Smooth muscle cell (in vitro differentiated cells): ENCODE measurements around the gene PTMA. TPM values are rescaled to one million over a fixed set of nuclear protein-coding genes. Genes with fewer than 3 reads are reported as not detected.

Experiments used
- DNase-seq: peaks from one replicate; lab custom pipeline; 2025; ENCODE audit not compliant: unreplicated experiment; lab: John Stamatoyannopoulos, UW
- H2AFZ ChIP-seq: fragments of 200-600 bp; sonication (generic); 2 replicates; pipeline ENCODE4 v1.6.0; 2016; ENCODE audit warnings: antibody characterized with exemption, low read depth, mild to moderate bottlenecking
- H3F3A ChIP-seq: fragments of 200-600 bp; sonication (generic); 2 replicates; pipeline ENCODE4 v1.6.0; 2017; ENCODE audit warnings: antibody characterized with exemption, low read depth
- H3K27ac ChIP-seq: fragments of 200-600 bp; sonication (generic); 2 replicates; pipeline ENCODE4 v1.5.1; 2016; ENCODE audit warnings: low read depth, mild to moderate bottlenecking
- H3K27me3 ChIP-seq: fragments of 200-600 bp; sonication (generic); 2 replicates; pipeline ENCODE4 v1.6.1; 2016; ENCODE audit warnings: low read depth, mild to moderate bottlenecking
- H3K36me3 ChIP-seq: fragments of 200-600 bp; sonication (generic); 2 replicates; pipeline ENCODE4 v1.5.1; 2016; ENCODE audit warnings: low read depth
- H3K4me1 ChIP-seq: fragments of 200-600 bp; sonication (generic); 2 replicates; pipeline ENCODE4 v1.5.1; 2016; ENCODE audit warnings: low read depth
- H3K4me2 ChIP-seq: fragments of 200-600 bp; sonication (generic); 2 replicates; pipeline ENCODE4 v1.6.0; 2016; ENCODE audit warnings: mild to moderate bottlenecking
- H3K4me3 ChIP-seq: fragments of 200-600 bp; sonication (generic); 2 replicates; pipeline ENCODE4 v1.5.1; 2016; ENCODE audit warnings: mild to moderate bottlenecking
- H3K79me2 ChIP-seq: fragments of 200-600 bp; sonication (generic); 2 replicates; pipeline ENCODE4 v1.6.0; 2016; ENCODE audit warnings: low read depth, mild to moderate bottlenecking
- H3K9ac ChIP-seq: fragments of 200-600 bp; sonication (generic); 2 replicates; pipeline ENCODE4 v1.6.0; 2016; ENCODE audit warnings: low read depth
- H3K9me3 ChIP-seq: fragments of 200-600 bp; sonication (generic); replicated peaks from 2 replicates; pipeline ENCODE4 v1.5.1; 2016; ENCODE audit warnings: low read depth
- H4K20me1 ChIP-seq: fragments of 200-600 bp; sonication (generic); 2 replicates; pipeline ENCODE4 v1.6.0; 2016; ENCODE audit warnings: low read depth
- CTCF ChIP-seq: fragments of 200-600 bp; sonication (generic); IDR thresholded peaks from 2 replicates; pipeline ENCODE4 v1.5.1; 2017; ENCODE audit warnings: borderline replicate concordance, mild to moderate bottlenecking, antibody characterized with exemption; ENCODE audit not compliant: insufficient read depth, poor library complexity, severe bottlenecking
- WGBS: methylation state at CpG from one replicate; pipeline ENCODE4 v1.1.7; 2016; ENCODE audit warnings: low lambda C conversion rate; 5-methylcytosine and 5-hydroxymethylcytosine counted together
- polyA plus RNA-seq: library from polyadenylated mRNA; unstranded; fragments of >200 nt; fragmentation: Nextera tagmentation; extraction: Ambion mirVana; gene quantifications from 2 replicates; pipeline ENCODE4 v1.2.1, GENCODE V29; 2016
- total RNA-seq: library from RNA; depleted of rRNA; stranded (reverse); fragments of >200 nt; gene quantifications from 2 replicates; pipeline ENCODE4 v1.2.3, GENCODE V29; 2014

Gene PTMA
- total and polyA plus RNA-seq, 2 experiments from 2014 or later: 615 to 655 TPM

GRCh38 chr2:231725476-231725875 lies 17.2 kb downstream of the PTMA start:
- no peak overlapping the region for H3K9ac ChIP-seq
- no peak overlapping the region for H3K4me3 ChIP-seq
- H3K79me2 ChIP-seq: no peaks in the 10 kb centered on the region
- H3K4me2 ChIP-seq: no peak overlapping the region
- no peak for TF ChIP-seq CTCF
- no peaks in the 10 kb centered on the region for H4K20me1 ChIP-seq
- no peaks in the 10 kb centered on the region for H3K27me3 ChIP-seq
- no peak for DNase-seq
- WGBS: 95% methylated on average over 10 of the region's 10 CpGs
- no peak overlapping the region for H3K27ac ChIP-seq
- no peaks in the 10 kb centered on the region for H3K9me3 ChIP-seq
- H3F3A ChIP-seq: no peaks in the 10 kb centered on the region
- H2AFZ ChIP-seq: no peak overlapping the region
- no peaks in the 10 kb centered on the region for H3K36me3 ChIP-seq
- H3K4me1 ChIP-seq: peaks cover 5% of the 10 kb centered on the region

GRCh38 chr2:231726276-231726675 lies 18.0 kb downstream of the PTMA start:
- TF ChIP-seq CTCF: no peak
- WGBS: 89% methylated on average over 8 of the region's 8 CpGs
- Histone ChIP-seq H3K9ac (no peak overlapping the region), H3K27me3 (no peaks in the 10 kb centered on the region), H2AFZ (no peak overlapping the region), H3K9me3 (no peaks in the 10 kb centered on the region), H3K4me2 (no peak overlapping the region), H4K20me1 (no peaks in the 10 kb centered on the region), H3K4me1 (peaks cover 5% of the 10 kb centered on the region), H3K79me2 (no peaks in the 10 kb centered on the region), H3K27ac (no peak overlapping the region), H3K36me3 (no peaks in the 10 kb centered on the region), H3F3A (no peaks in the 10 kb centered on the region), H3K4me3 (no peak overlapping the region)
- no peak for DNase-seq

GRCh38 chr2:231727621-231728020 lies 19.3 kb downstream of the PTMA start:
- Histone ChIP-seq H3K4me1 (peaks cover 5% of the 10 kb centered on the region), H3F3A (no peaks in the 10 kb centered on the region), H3K4me2 (no peak overlapping the region), H3K27ac (no peak overlapping the region), H3K36me3 (no peaks in the 10 kb centered on the region), H3K9me3 (no peaks in the 10 kb centered on the region), H2AFZ (no peak overlapping the region), H3K4me3 (no peak overlapping the region), H3K79me2 (no peaks in the 10 kb centered on the region), H3K27me3 (no peaks in the 10 kb centered on the region), H3K9ac (no peak overlapping the region), H4K20me1 (no peaks in the 10 kb centered on the region)
- DNase-seq: no peak
- no peak for TF ChIP-seq CTCF
- WGBS: 77% methylated on average over 4 of the region's 4 CpGs

- H3K27me3 ChIP-seq: no peaks in the 10 kb centered on the region
- no peaks in the 10 kb centered on the region for H3F3A ChIP-seq
- H3K4me2 ChIP-seq: no peak overlapping the region
- no peaks in the 10 kb centered on the region for H3K9me3 ChIP-seq
- H2AFZ ChIP-seq: no peak overlapping the region
- no peak overlapping the region for H3K4me3 ChIP-seq
- no peak for TF ChIP-seq CTCF
- H3K27ac ChIP-seq: no peak overlapping the region
- H3K9ac ChIP-seq: no peak overlapping the region
- DNase-seq: no peak
- WGBS: 90% methylated on average over 4 of the region's 4 CpGs
- H3K4me1 ChIP-seq: peaks cover 11% of the 10 kb centered on the region
- H3K36me3 ChIP-seq: no peaks in the 10 kb centered on the region
- no peaks in the 10 kb centered on the region for H4K20me1 ChIP-seq
- H3K79me2 ChIP-seq: no peaks in the 10 kb centered on the region
Observed at GRCh38 chr2:231732604-231733003, 24.3 kb downstream of the PTMA start.
